DMS 273 (cell line): ENCODE results near the gene GLYATL2.

Source experiments
- DNase-seq: peaks from one replicate; lab custom pipeline; 2025; ENCODE audit not compliant: unreplicated experiment; lab: John Stamatoyannopoulos, UW

Gene GLYATL2

GRCh38 chr11:58801974-58802545 lies 42.4 kb downstream of the GLYATL2 start:
- DNase-seq = no peak

- DNase-seq = no peak
These were observed 43.2 kb downstream of the GLYATL2 start for GRCh38 chr11:58801302-58801701.

GRCh38 chr11:58796333-58796732 lies 48.2 kb downstream of the GLYATL2 start:
- no peak for DNase-seq

GRCh38 chr11:58788355-58789023 lies 56.0 kb downstream of the GLYATL2 start:
- DNase-seq = peak; percentile 55

- DNase-seq = no peak
These were observed 56.6 kb downstream of the GLYATL2 start for GRCh38 chr11:58787903-58788302.

GRCh38 chr11:58786693-58787092 lies 57.8 kb downstream of the GLYATL2 start:
- DNase-seq = no peak

DNA sequence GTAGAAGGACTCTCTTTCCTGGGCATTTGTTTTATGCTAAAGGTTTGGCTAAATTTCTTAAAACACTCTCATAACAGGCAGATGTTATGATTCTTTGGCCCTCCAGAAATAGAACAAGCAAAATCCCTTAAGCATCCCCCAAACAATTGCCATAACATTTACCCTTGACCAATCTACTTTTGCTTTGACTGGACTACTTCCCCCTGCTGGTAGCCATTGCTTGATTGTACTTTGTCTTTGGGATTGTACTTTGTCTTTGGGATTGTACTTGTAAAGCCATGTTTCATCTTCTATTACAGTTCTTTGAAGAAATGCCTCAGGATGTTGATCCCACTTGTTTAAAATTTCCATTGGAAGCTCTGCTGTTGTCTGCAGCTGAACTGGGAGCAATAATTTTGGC lies 59.5 kb downstream of the GLYATL2 start:
- no peak for DNase-seq
